ENCODE data around the gene EIF3M. TPM values are rescaled to one million over a fixed set of nuclear protein-coding genes. Genes with fewer than 3 reads are reported as not detected.

Gene EIF3M
- total and polyA plus RNA-seq, 2 experiments from 2014 or later = 289 to 543 TPM

DNA sequence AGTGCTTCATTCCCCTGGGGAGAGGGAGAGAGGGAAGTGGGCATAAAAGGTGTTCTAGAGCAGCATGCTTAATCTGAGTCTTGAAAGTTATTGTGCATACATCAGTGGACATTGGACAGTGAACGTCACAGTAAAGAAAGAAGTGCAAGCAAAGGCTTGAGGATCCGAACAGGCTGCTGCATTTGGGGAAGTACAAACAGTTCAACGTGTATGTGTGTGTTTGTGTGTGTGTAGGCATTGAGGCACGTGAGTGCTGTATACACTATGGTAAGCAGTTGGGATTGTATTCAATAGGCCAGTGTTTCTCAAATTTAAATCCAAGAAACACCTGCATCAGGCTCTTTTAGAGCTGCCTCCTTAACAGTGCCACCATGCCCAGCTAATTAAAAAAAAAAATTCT, 10.4 kb upstream of the EIF3M start:
- no peak overlapping the region for H2AFZ ChIP-seq
- no peaks in the 10 kb centered on the region for H3K4me1 ChIP-seq (ENCODE audit: insufficient read depth)
- DNase-seq = no peak

GRCh38 chr11:32574421-32574820, 9.2 kb upstream of the EIF3M start:
- H3K27ac ChIP-seq = no peak overlapping the region
- H3K9me3 ChIP-seq (ENCODE audit: low read depth) = no peaks in the 10 kb centered on the region
- no peaks in the 10 kb centered on the region for H3K4me1 ChIP-seq (ENCODE audit: insufficient read depth)
- H3K36me3 ChIP-seq (ENCODE audit: low read depth) = no peaks in the 10 kb centered on the region
- no peak overlapping the region for H2AFZ ChIP-seq
- H4K20me1 ChIP-seq (ENCODE audit: insufficient read depth) = no peaks in the 10 kb centered on the region
- H3K9ac ChIP-seq = no peak overlapping the region
- H3K4me3 ChIP-seq = no peak overlapping the region
- H3F3A ChIP-seq (ENCODE audit: insufficient read depth) = no peaks in the 10 kb centered on the region
- peaks cover 8% of the 10 kb centered on the region for H3K27me3 ChIP-seq (replicated peaks; ENCODE audit: insufficient read depth)
- H3K79me2 ChIP-seq (ENCODE audit: insufficient read depth) = no peaks in the 10 kb centered on the region
- TF ChIP-seq EZH2phosphoT487 (IDR thresholded peaks at IDR 0.05; ENCODE audit: insufficient read depth, low read depth) (no peak), EZH2 (IDR thresholded peaks at IDR 0.05; ENCODE audit: insufficient read depth, poor library complexity, severe bottlenecking) (no peak)
- in situ Hi-C loops (cut with MboI) = no loop called here
- no peak overlapping the region for H3K4me2 ChIP-seq (ENCODE audit: unreplicated experiment)
- DNase-seq = no peak
- 37 to 38% methylated on average over 4 of the region's 4 CpGs for WGBS, 2 experiments (ENCODE audit: low coverage in 1 of 2, low lambda C conversion rate in 2 of 2, missing lambda C conversion rate in 2 of 2)
- H3K9me2 ChIP-seq (ENCODE audit: insufficient read depth) = no peaks in the 10 kb centered on the region

More for the DNA sequence above, 10.4 kb upstream of the EIF3M start:
- Histone ChIP-seq H3K9me3 (ENCODE audit: low read depth) (no peaks in the 10 kb centered on the region), H3K79me2 (ENCODE audit: insufficient read depth) (no peaks in the 10 kb centered on the region), H4K20me1 (ENCODE audit: insufficient read depth) (no peaks in the 10 kb centered on the region), H3K4me3 (no peak overlapping the region), H3K9me2 (ENCODE audit: insufficient read depth) (no peaks in the 10 kb centered on the region), H3K27me3 (replicated peaks; ENCODE audit: insufficient read depth) (peaks cover 8% of the 10 kb centered on the region), H3F3A (ENCODE audit: insufficient read depth) (no peaks in the 10 kb centered on the region), H3K27ac (no peak overlapping the region), H3K4me2 (ENCODE audit: unreplicated experiment) (no peak overlapping the region), H3K36me3 (ENCODE audit: low read depth) (no peaks in the 10 kb centered on the region), H3K9ac (no peak overlapping the region)
- in situ Hi-C loops (cut with MboI) = no loop called here
- WGBS, 2 experiments (ENCODE audit: low coverage in 1 of 2, low lambda C conversion rate in 2 of 2, missing lambda C conversion rate in 2 of 2) = 41 to 48% methylated on average over 4 of the region's 4 CpGs
- TF ChIP-seq EZH2 (IDR thresholded peaks at IDR 0.05; ENCODE audit: insufficient read depth, poor library complexity, severe bottlenecking) (no peak), EZH2phosphoT487 (IDR thresholded peaks at IDR 0.05; ENCODE audit: insufficient read depth, low read depth) (no peak)

DNA sequence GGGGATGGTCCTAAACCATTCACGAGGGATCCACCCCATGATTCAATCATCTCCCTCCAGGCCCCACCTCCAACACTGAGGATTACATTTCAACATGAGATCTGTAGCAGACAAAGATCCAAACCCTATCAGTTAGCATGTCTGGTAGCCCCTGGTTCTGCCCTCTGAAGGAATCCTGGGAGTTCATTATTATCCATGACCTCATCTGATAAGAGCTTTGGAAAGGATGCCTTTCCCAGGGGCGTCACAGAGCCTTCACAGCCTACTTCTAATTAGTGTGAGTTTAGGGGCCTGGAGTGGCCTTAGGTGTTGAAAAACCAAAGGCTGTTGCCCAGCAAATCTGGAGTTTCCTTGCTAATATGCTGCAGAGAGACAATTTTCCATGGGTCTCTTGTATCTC, 8.6 kb upstream of the EIF3M start:
- TF ChIP-seq EZH2 (IDR thresholded peaks at IDR 0.05; ENCODE audit: insufficient read depth, poor library complexity, severe bottlenecking) (no peak), EZH2phosphoT487 (IDR thresholded peaks at IDR 0.05; ENCODE audit: insufficient read depth, low read depth) (no peak)
- H3K27ac ChIP-seq = no peak overlapping the region
- peaks cover 8% of the 10 kb centered on the region for H3K27me3 ChIP-seq (replicated peaks; ENCODE audit: insufficient read depth)
- H3K4me1 ChIP-seq (ENCODE audit: insufficient read depth) = no peaks in the 10 kb centered on the region
- no peak overlapping the region for H2AFZ ChIP-seq
- no peak overlapping the region for H3K9ac ChIP-seq
- in situ Hi-C loops (cut with MboI) = no loop called here
- H3K9me2 ChIP-seq (ENCODE audit: insufficient read depth) = no peaks in the 10 kb centered on the region
- H3K9me3 ChIP-seq (ENCODE audit: low read depth) = no peaks in the 10 kb centered on the region
- no peak overlapping the region for H3K4me2 ChIP-seq (ENCODE audit: unreplicated experiment)
- DNase-seq = no peak
- no peaks in the 10 kb centered on the region for H3K36me3 ChIP-seq (ENCODE audit: low read depth)
- no peak overlapping the region for H3K4me3 ChIP-seq
- H4K20me1 ChIP-seq (ENCODE audit: insufficient read depth) = no peaks in the 10 kb centered on the region
- H3F3A ChIP-seq (ENCODE audit: insufficient read depth) = no peaks in the 10 kb centered on the region
- WGBS, 2 experiments (ENCODE audit: low coverage in 1 of 2, low lambda C conversion rate in 2 of 2, missing lambda C conversion rate in 2 of 2) = 14 to 21% methylated on average over 2 of the region's 2 CpGs
- no peaks in the 10 kb centered on the region for H3K79me2 ChIP-seq (ENCODE audit: insufficient read depth)

- Histone ChIP-seq H3K9me2 (ENCODE audit: insufficient read depth) (no peaks in the 10 kb centered on the region), H3K36me3 (ENCODE audit: low read depth) (no peaks in the 10 kb centered on the region), H3K4me2 (ENCODE audit: unreplicated experiment) (no peak overlapping the region), H3K9me3 (ENCODE audit: low read depth) (no peaks in the 10 kb centered on the region), H3F3A (ENCODE audit: insufficient read depth) (no peaks in the 10 kb centered on the region), H3K27me3 (replicated peaks; ENCODE audit: insufficient read depth) (no peaks in the 10 kb centered on the region; the same call in 1 of the 2 replicates), H3K9ac (no peak overlapping the region), H2AFZ (no peak overlapping the region), H4K20me1 (ENCODE audit: insufficient read depth) (no peaks in the 10 kb centered on the region), H3K4me1 (ENCODE audit: insufficient read depth) (no peaks in the 10 kb centered on the region), H3K27ac (no peak overlapping the region), H3K79me2 (ENCODE audit: insufficient read depth) (no peaks in the 10 kb centered on the region), H3K4me3 (no peak overlapping the region)
- 38 to 65% methylated on average over 1 of the region's 1 CpG for WGBS, 2 experiments (ENCODE audit: low coverage in 1 of 2, low lambda C conversion rate in 2 of 2, missing lambda C conversion rate in 2 of 2)
- in situ Hi-C loops (cut with MboI) = no loop called here
- TF ChIP-seq EZH2phosphoT487 (IDR thresholded peaks at IDR 0.05; ENCODE audit: insufficient read depth, low read depth) (no peak), EZH2 (IDR thresholded peaks at IDR 0.05; ENCODE audit: insufficient read depth, poor library complexity, severe bottlenecking) (no peak)
- no peak for DNase-seq
Measured at GRCh38 chr11:32576456-32576855, 7.2 kb upstream of the EIF3M start.

- in situ Hi-C loops (cut with MboI) = no loop called here
- Histone ChIP-seq H4K20me1 (ENCODE audit: insufficient read depth) (no peaks in the 10 kb centered on the region; the same call in 1 of the 2 replicates), H3K79me2 (ENCODE audit: insufficient read depth) (peaks cover 21% of the 10 kb centered on the region), H3K9ac (no peak overlapping the region), H2AFZ (no peak overlapping the region; the same call in 1 of the 2 replicates), H3K4me3 (no peak overlapping the region), H3K27ac (no peak overlapping the region), H3F3A (ENCODE audit: insufficient read depth) (peaks cover 6% of the 10 kb centered on the region), H3K9me3 (ENCODE audit: low read depth) (no peaks in the 10 kb centered on the region), H3K4me1 (ENCODE audit: insufficient read depth) (peaks cover 10% of the 10 kb centered on the region), H3K9me2 (ENCODE audit: insufficient read depth) (no peaks in the 10 kb centered on the region), H3K36me3 (ENCODE audit: low read depth) (no peaks in the 10 kb centered on the region; the same call in 1 of the 2 replicates), H3K27me3 (replicated peaks; ENCODE audit: insufficient read depth) (no peaks in the 10 kb centered on the region), H3K4me2 (ENCODE audit: unreplicated experiment) (no peak overlapping the region)
- peak; percentile 25 for DNase-seq
- no peak for TF ChIP-seq EZH2phosphoT487 (IDR thresholded peaks at IDR 0.05; ENCODE audit: insufficient read depth, low read depth)
- WGBS, 2 experiments (ENCODE audit: low coverage in 1 of 2, low lambda C conversion rate in 2 of 2, missing lambda C conversion rate in 2 of 2) = 48 to 49% methylated on average over 2 of the region's 2 CpGs
Measured at GRCh38 chr11:32580967-32581366, 2.7 kb upstream of the EIF3M start.
